NB4 (cell line): ENCODE results near the gene DLGAP4.

Experiments used
- CTCF ChIP-seq: IDR thresholded peaks from one replicate; pipeline ENCODE4 v1.5.1; 2012; ENCODE audit warnings: low read depth, low read length
- TF ChIP-seq, protein P1 (sequence below): IDR thresholded peaks from 2 replicates; pipeline ENCODE4 v1.6.1; 2011; ENCODE audit warnings: low read depth, low read length

- no peak for TF ChIP-seq CTCF
- TF ChIP-seq, protein P1, sequence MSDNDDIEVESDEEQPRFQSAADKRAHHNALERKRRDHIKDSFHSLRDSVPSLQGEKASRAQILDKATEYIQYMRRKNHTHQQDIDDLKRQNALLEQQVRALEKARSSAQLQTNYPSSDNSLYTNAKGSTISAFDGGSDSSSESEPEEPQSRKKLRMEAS = no peak
Observed at GRCh38 chr20:36396847-36397630, 90.9 kb downstream of the DLGAP4 start.
